ENCODE data around the gene REXO4. TPM values are rescaled to one million over a fixed set of nuclear protein-coding genes. Genes with fewer than 3 reads are reported as not detected.

REXO4 gene
- total and polyA plus RNA-seq, 2 of the 8 experiments (the other 6 are each of a cell fraction or from before 2014, with no cell fraction given) = 19.1 to 38.3 TPM

DNA sequence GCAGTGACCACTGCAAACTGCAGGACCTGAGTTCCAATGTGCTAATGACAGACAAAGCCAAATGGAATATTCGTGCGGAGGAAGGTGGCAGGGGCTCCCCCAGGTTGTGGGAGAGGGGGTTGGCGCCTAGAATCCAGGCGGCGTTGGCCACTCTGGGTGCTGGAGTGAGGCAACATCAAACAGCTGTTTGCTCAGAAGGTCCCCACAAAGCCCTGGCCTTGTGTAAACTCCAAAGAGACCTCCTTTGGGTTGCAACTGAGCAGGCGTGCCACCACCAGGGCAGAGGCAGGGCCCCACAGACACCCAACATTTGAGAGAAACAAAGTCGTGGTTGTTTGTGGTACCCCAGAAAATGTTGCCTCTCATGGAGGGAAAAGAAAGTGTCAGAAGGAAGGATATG, 27.1 kb downstream of the REXO4 start:
- Histone ChIP-seq H3K4me2 (ENCODE audit: insufficient read depth in 1 of 2, low read depth in 2 of 2, low read length in 2 of 2) (no peak overlapping the region), H3K18ac (ENCODE audit: extremely low read depth, low read length) (no peak overlapping the region), H4K5ac (ENCODE audit: insufficient read length, low read depth, low read length) (no peak overlapping the region), H2BK5ac (ENCODE audit: low read depth, low read length) (no peak overlapping the region), H2AK5ac (ENCODE audit: low read depth, low read length) (no peak overlapping the region), H3K4ac (replicated peaks; ENCODE audit: insufficient read length, low read depth, low read length) (no peak overlapping the region), H3K27ac (ENCODE audit: low read depth, low read length) (no peak overlapping the region), H3K23me2 (ENCODE audit: low read depth, low read length) (peaks cover 12% of the 10 kb centered on the region; the same call in 1 of the 2 replicates), H2BK12ac (ENCODE audit: low read depth, low read length) (no peak overlapping the region), H3K23ac (ENCODE audit: insufficient read length) (no peak overlapping the region), H4K20me1 (replicated peaks in 1 of 2; ENCODE audit: control insufficient read depth in 1 of 2, insufficient read depth in 2 of 2, low read length in 2 of 2) (peaks cover 0 to 2% of the 10 kb centered on the region in 2 experiments), H3K9me3 (ENCODE audit: insufficient read depth in 2 of 2, low read depth in 1 of 2, low read length in 1 of 2) (peaks cover 4% of the 10 kb centered on the region in 2 experiments; a peak in 1 of 4 replicates), H3K4me3 (ENCODE audit: extremely low read depth in 1 of 4, insufficient read depth in 2 of 4, low read depth in 3 of 4, low read length in 4 of 4) (no peak overlapping the region), H3K36me3 (ENCODE audit: control insufficient read depth in 2 of 4, insufficient read depth in 4 of 4, low read length in 3 of 4) (no peaks in the 10 kb centered on the region), H3K9ac (replicated peaks in 1 of 4; ENCODE audit: extremely low read depth in 1 of 4, low read depth in 3 of 4, low read length in 3 of 4) (no peak overlapping the region), H2AFZ (ENCODE audit: low read length) (no peak overlapping the region), H2BK120ac (replicated peaks; ENCODE audit: low read depth, low read length) (no peak overlapping the region), H3K79me2 (ENCODE audit: control insufficient read depth in 1 of 2, insufficient read depth in 2 of 2, low read length in 2 of 2) (no peaks in the 10 kb centered on the region), H3K14ac (ENCODE audit: insufficient read length) (no peak overlapping the region), H4K8ac (ENCODE audit: extremely low read depth, insufficient read depth, low read length) (no peak overlapping the region), H3K56ac (replicated peaks; ENCODE audit: insufficient read length, low read depth, low read length) (no peak overlapping the region), H4K91ac (replicated peaks; ENCODE audit: insufficient read length, low read length) (no peak overlapping the region), H3K4me1 (replicated peaks in 1 of 4; ENCODE audit: control insufficient read depth in 3 of 4, insufficient read depth in 4 of 4, low read length in 3 of 4) (no peaks in the 10 kb centered on the region), H3K27me3 (replicated peaks in 1 of 4; ENCODE audit: control insufficient read depth in 3 of 4, extremely low read depth in 1 of 4, insufficient read depth in 3 of 4, low read length in 3 of 4) (no peaks in the 10 kb centered on the region; a peak in 3 of 7 replicates), H2BK20ac (ENCODE audit: low read length) (no peak overlapping the region), H2BK15ac (ENCODE audit: low read length) (no peak overlapping the region), H3K79me1 (ENCODE audit: low read depth, low read length) (no peaks in the 10 kb centered on the region)
- POLR2A ChIA-PET (ENCODE audit: partially characterized antibody) = interaction anchor here (0.6 to 1.7 kb wide), 3 partner anchors 13 to 43 kb away, joined by 3 to 5 read pairs (median 3); partner anchors contain the start of genes MED22 and RPL7A
- DNase-seq (ENCODE audit: low read depth in 1 of 2, low spot score in 2 of 2) (no peak), FAIRE-seq (no peak)
- CTCF ChIA-PET (ENCODE audit: partially characterized antibody) = interaction anchor here (0.6 to 2.7 kb wide), 3 partner anchors 11 to 17 kb away, joined by 3 to 11 read pairs (median 4); no protein-coding TSS in a partner anchor
- WGBS, 2 experiments (ENCODE audit: extremely low coverage in 1 of 2, insufficient coverage in 1 of 2, insufficient read length in 1 of 2, insufficient replicate concordance in 2 of 2, low coverage in 1 of 2, low lambda C conversion rate in 2 of 2, missing lambda C conversion rate in 1 of 2) = 78% methylated on average over 7 of the region's 7 CpGs; no CpG with 5 or more reads in 1 of the 2 experiments
- TF ChIP-seq TAF7 (optimal IDR thresholded peaks at IDR 0.05; ENCODE audit: borderline replicate concordance, low read depth, low read length) (no peak), EGR1 (IDR thresholded peaks at IDR 0.05; ENCODE audit: borderline replicate concordance, low read depth, low read length) (no peak), HDAC2 (IDR thresholded peaks at IDR 0.05; ENCODE audit: borderline replicate concordance in 1 of 2, low read depth in 2 of 2, low read length in 2 of 2) (no peak), MAFK (IDR thresholded peaks at IDR 0.05; ENCODE audit: low read depth, low read length) (no peak), CTCF (IDR thresholded peaks at IDR 0.05; ENCODE audit: control extremely low read depth in 1 of 3, insufficient read depth in 1 of 3, low read depth in 1 of 3, low read length in 3 of 3) (no peak), ASH2L (IDR thresholded peaks at IDR 0.05; ENCODE audit: low read length) (no peak), TAF1 (IDR thresholded peaks at IDR 0.05; ENCODE audit: low read depth, low read length) (no peak), CHD2 (IDR thresholded peaks at IDR 0.05; ENCODE audit: low read length) (no peak), SP4 (IDR thresholded peaks at IDR 0.05; ENCODE audit: low read length) (no peak), CBX8 (IDR thresholded peaks at IDR 0.05; ENCODE audit: borderline replicate concordance, low read depth, low read length) (no peak), KDM5A (IDR thresholded peaks at IDR 0.05; ENCODE audit: low read length) (no peak), BACH1 (IDR thresholded peaks at IDR 0.05; ENCODE audit: low read length) (no peak)

Measured in H1 (cell line).